Measurements from ENCODE around the gene GABPB1. TPM values are rescaled to one million over a fixed set of nuclear protein-coding genes. Genes with fewer than 3 reads are reported as not detected.

GABPB1 gene
- total RNA-seq, 4 donors from 2014 or later, result 7.4 to 11.5 (median 8.7) TPM

- no peak for DNase-seq
- Histone ChIP-seq H3K4me1 (no peaks in the 10 kb centered on the region), H3K27me3 (no peaks in the 10 kb centered on the region), H3K9me3 (no peaks in the 10 kb centered on the region), H3K4me3 (no peak overlapping the region), H3K36me3 (peaks cover 0 to 7% of the 10 kb centered on the region in 2 donors), H3K27ac (no peak overlapping the region)
- ATAC-seq, result no peak
- intact Hi-C loops (cut with DNase I; ENCODE audit: low total_unique reads) (no loop called here), in situ Hi-C loops (cut with MboI; ENCODE audit: low sequenced_read_pairs in 4 of 4) (no loop called here)
- no peak for TF ChIP-seq POLR2A (IDR thresholded peaks at IDR 0.05)
- TF ChIP-seq, protein P1, sequence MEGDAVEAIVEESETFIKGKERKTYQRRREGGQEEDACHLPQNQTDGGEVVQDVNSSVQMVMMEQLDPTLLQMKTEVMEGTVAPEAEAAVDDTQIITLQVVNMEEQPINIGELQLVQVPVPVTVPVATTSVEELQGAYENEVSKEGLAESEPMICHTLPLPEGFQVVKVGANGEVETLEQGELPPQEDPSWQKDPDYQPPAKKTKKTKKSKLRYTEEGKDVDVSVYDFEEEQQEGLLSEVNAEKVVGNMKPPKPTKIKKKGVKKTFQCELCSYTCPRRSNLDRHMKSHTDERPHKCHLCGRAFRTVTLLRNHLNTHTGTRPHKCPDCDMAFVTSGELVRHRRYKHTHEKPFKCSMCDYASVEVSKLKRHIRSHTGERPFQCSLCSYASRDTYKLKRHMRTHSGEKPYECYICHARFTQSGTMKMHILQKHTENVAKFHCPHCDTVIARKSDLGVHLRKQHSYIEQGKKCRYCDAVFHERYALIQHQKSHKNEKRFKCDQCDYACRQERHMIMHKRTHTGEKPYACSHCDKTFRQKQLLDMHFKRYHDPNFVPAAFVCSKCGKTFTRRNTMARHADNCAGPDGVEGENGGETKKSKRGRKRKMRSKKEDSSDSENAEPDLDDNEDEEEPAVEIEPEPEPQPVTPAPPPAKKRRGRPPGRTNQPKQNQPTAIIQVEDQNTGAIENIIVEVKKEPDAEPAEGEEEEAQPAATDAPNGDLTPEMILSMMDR (IDR thresholded peaks at IDR 0.05 in 4 of 5, conservative IDR thresholded peaks at IDR 0.05 in 1 of 5), result no peak
These were observed 42.4 kb downstream of the GABPB1 start for GRCh38 chr15:50312636-50313035.

DNA sequence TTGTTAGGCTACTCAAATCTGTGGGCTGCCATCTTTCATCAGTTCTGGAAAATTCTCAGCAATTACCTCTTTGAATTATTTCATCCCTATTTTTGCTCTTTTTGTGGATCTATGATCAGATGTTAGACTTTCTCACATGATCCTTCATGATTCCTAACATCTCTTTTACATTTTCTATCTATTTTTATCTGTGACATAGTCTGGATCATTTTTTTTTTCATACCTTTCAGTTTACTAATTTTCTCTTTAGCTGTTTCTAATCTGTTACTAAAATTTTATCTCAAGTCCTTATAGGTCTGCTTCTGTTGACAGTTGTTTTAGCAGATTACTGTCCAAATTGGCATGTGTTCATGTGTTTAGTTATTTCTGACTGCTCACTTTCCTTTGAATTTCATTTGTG, 47.2 kb downstream of the GABPB1 start:
- intact Hi-C loops (cut with DNase I; ENCODE audit: low total_unique reads) (no loop called here), in situ Hi-C loops (cut with MboI; ENCODE audit: low sequenced_read_pairs in 4 of 4) (no loop called here)
- Histone ChIP-seq H3K27me3 (no peaks in the 10 kb centered on the region), H3K36me3 (peaks cover 0 to 14% of the 10 kb centered on the region in 2 donors), H3K4me1 (no peaks in the 10 kb centered on the region), H3K9me3 (no peaks in the 10 kb centered on the region), H3K27ac (no peak overlapping the region), H3K4me3 (no peak overlapping the region)
- no peak for DNase-seq
- TF ChIP-seq, protein P1 (IDR thresholded peaks at IDR 0.05 in 4 of 5, conservative IDR thresholded peaks at IDR 0.05 in 1 of 5), result no peak
- no peak for TF ChIP-seq POLR2A (IDR thresholded peaks at IDR 0.05)
- no peak for ATAC-seq

GRCh38 chr15:50304836-50305235, 50.2 kb downstream of the GABPB1 start:
- ATAC-seq (no peak), DNase-seq (no peak)
- in situ Hi-C loops (cut with MboI; ENCODE audit: low sequenced_read_pairs in 4 of 4) (no loop called here), intact Hi-C loops (cut with DNase I; ENCODE audit: low total_unique reads) (no loop called here)
- H3K36me3 ChIP-seq, result peaks cover 0 to 44% of the 10 kb centered on the region in 2 donors
- no peak overlapping the region for H3K4me3 ChIP-seq
- no peak for TF ChIP-seq POLR2A (IDR thresholded peaks at IDR 0.05)
- TF ChIP-seq, protein P1 (IDR thresholded peaks at IDR 0.05 in 4 of 5, conservative IDR thresholded peaks at IDR 0.05 in 1 of 5), result no peak
- no peaks in the 10 kb centered on the region for H3K27me3 ChIP-seq
- no peak overlapping the region for H3K27ac ChIP-seq
- H3K9me3 ChIP-seq, result no peaks in the 10 kb centered on the region
- H3K4me1 ChIP-seq, result no peaks in the 10 kb centered on the region

DNA sequence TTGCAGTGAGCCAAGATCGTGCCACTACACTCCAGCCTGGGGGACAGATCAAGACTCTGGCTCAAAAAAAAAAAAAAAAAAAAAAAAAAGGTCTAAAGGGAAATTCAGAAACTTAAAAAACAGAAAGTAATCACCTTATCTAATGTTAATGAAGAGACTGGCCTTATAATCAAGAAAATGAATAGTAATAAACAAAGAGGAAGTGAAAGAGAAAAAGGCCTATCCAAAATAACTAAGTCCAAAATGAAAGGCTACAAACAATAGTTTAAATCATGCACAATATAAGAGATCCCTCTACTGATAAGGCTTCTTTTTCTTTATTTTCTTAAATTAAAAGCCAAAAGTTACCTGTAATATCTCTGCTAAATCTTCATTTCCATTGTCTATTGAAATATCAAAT, 52.4 kb downstream of the GABPB1 start:
- H3K4me3 ChIP-seq, result no peak overlapping the region
- H3K36me3 ChIP-seq, result peaks cover 0 to 56% of the 10 kb centered on the region in 2 donors
- DNase-seq (no peak), ATAC-seq (no peak)
- intact Hi-C loops (cut with DNase I; ENCODE audit: low total_unique reads), result no loop called here
- H3K27ac ChIP-seq, result no peak overlapping the region
- in situ Hi-C loops (cut with MboI; ENCODE audit: low sequenced_read_pairs in 4 of 4), result no loop called here
- TF ChIP-seq POLR2A (IDR thresholded peaks at IDR 0.05), result no peak
- TF ChIP-seq, protein P1 (IDR thresholded peaks at IDR 0.05 in 4 of 5, conservative IDR thresholded peaks at IDR 0.05 in 1 of 5), result no peak
- no peaks in the 10 kb centered on the region for H3K27me3 ChIP-seq
- H3K9me3 ChIP-seq, result no peaks in the 10 kb centered on the region
- H3K4me1 ChIP-seq, result no peaks in the 10 kb centered on the region

- ATAC-seq, result no peak
- DNase-seq, result no peak
- no peak overlapping the region for H3K4me3 ChIP-seq
- intact Hi-C loops (cut with DNase I; ENCODE audit: low total_unique reads), result no loop called here
- no peak overlapping the region for H3K27ac ChIP-seq
- no peaks in the 10 kb centered on the region for H3K9me3 ChIP-seq
- no peaks in the 10 kb centered on the region for H3K4me1 ChIP-seq
- H3K27me3 ChIP-seq, result no peaks in the 10 kb centered on the region
- in situ Hi-C loops (cut with MboI; ENCODE audit: low sequenced_read_pairs in 4 of 4), result no loop called here
- TF ChIP-seq, protein P1 (IDR thresholded peaks at IDR 0.05 in 4 of 5, conservative IDR thresholded peaks at IDR 0.05 in 1 of 5), result no peak
- no peak for TF ChIP-seq POLR2A (IDR thresholded peaks at IDR 0.05)
- peaks cover 0 to 71% of the 10 kb centered on the region in 2 donors for H3K36me3 ChIP-seq
These were observed 56.7 kb downstream of the GABPB1 start for GRCh38 chr15:50298340-50298739.
